Cortex of kidney (tissue), 1 donor: ENCODE measurements around the gene ELANE.
"Not testable (repeated sequence)": the region's sequence is repeated elsewhere in the genome, so short reads cannot be mapped to it uniquely, and the experiment has no call there.

ENCODE experiments used
- DNase-seq: peaks from one replicate; lab custom pipeline; 2025; lab: John Stamatoyannopoulos, UW

The ELANE gene

DNA sequence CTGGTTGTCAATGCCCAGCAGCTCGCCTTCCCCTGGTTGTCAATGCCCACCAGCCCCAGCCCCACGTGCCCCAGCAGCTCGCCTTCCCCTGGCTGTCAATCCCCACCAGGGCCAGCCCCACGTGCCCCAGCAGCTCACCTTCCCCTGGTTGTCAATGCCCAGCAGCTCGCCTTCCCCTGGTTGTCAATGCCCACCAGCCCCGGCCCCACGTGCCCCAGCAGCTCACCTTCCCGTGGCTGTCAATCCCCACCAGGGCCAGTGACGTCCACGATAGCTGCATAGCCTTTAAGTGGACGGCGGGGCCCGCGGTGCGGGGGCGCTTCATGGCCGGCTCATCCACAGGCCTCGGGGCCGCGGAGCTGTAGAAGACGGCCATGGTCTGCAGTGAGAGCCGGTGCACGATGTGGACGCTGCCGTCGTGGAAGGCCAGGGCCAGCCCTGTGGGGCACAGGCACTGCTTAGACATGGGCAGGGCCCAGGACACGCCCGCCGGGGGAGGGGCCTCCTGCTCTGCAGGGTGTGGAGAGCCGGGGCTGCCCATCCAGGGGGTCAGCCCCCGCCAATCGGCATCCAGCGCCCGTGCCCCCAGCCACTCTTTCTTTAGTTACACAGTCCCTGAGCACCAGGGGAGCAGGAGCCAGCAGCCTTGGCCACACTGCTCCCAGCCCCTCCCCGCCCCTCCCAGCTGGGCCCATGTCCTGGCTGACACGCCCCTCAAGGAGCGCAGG, 27.8 kb downstream of the ELANE start:
- DNase-seq: no peak

DNA sequence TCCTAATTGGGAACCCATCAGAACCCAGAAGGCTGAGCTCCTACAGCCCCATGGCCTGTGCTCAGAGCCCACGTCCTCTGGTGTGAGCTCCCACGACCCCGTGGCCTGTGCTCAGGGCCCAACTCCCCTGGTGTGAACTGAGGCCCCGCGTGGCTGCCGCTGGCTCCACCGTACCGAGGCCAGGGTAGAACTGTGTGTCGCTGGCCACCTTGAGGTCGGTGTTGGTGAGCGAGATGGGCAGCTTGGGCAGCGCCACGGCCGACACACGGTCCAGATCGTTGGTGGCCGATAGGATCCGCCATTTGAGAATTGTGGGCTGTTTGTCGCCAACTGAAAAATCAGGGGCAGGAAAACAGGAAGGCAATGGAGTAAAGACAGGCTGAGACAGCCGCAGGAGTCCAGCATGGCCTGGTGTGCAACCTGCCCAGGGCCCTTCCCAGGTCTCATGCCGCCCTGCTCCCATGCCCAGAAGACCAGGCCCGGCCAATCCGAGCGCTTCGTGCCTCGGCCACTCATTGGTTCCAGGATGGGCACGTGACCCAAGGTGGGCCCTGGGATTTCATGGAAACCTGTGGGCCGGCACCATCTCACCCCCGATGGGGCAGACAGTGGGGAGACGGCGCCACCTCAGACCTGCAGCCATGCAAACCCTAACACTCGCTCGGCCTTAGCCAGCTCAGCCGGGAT, 29.4 kb downstream of the ELANE start:
- DNase-seq: no peak

DNA sequence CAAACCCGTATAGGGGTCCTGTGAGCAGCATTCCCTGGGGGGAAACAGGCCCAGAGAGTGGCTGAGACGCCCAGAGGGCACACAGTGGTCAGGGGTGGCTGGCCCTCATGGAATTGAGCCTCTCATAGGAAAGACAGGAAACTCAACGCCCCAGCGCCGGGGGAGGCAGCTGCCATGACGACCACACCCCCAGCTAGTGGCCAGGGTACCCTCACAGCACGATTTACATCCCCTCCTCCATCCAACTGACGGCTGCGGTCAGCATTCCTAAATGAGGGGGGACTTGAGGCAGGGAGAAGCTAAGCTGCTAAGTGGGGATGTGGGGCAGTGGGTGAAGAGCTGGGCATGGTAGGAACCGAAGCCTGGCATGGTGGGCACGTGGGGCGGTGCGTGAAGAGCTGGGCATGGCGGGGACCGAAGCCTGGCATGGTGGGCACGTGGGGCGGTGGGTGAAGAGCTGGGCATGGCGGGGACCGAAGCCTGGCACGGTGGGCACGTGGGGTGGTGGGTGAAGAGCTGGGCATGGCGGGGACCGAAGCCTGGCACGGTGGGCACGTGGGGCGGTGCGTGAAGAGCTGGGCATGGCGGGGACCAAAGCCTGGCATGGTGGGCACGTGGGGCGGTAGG, 30.9 kb downstream of the ELANE start:
- DNase-seq: no peak

DNA sequence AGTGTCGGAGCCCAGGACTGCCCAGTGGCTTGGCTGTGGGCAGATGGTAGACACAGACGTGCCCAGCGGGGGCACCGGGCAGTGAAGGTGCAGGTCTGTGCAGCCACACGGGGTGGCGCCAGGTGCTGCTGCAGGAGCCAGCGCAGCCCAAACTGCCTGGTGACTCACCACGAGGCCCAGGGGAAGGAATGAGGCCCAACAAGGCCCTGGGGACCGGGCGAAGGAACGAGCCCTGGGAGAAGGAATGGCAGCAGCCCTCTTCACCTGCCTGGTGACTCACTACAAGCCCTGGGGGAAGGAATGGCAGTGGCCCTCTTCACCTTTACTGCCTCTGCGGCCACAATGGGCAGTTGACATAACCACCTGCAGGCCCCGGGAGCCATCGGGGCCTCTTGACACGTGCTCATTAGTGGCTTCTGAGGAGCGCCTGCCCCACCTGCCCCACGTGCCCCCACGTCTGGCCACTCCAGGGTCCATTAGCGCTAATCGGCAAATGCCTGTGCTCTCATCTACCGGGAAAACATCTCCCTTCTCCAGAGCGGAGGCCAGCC, 31.6 kb downstream of the ELANE start:
- DNase-seq: no peak

DNA sequence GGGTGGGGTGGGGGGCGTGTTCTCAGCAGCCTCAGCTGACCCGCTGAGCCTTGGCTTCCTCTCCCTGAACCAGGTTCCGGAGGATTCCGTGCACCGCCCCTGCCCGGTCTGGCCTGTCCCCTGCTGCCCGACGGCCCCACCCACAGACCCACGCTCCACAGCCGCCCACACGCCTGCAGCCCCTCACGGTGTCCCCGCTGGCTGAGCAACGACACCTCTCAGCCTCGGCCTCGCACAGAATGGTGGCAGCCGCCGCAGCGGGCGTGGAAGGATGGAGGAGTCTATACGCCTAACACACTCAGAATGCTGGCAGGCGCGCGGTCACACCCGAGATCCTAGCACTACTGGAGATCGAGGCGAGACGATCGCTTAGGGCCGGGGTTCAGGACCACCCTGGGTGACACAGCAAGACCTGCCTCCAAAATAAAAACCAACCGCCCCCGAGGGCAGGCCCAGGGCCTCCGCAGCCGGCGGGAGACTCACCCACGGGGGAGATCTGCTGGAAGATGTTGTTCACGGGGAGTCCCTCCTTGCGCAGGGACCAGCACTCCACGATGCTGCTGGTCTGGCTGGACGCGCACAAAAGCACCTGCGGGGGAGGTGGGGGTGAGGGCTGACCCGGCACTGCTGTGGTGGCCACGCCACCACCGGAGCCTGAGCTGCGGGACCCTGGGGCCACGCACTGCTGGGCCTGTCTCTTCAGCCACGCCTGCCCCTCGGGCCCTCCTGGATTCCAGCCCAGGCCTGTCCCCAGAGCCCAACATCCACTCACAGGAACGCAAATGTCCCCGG, 32.5 kb downstream of the ELANE start:
- no peak for DNase-seq

DNA sequence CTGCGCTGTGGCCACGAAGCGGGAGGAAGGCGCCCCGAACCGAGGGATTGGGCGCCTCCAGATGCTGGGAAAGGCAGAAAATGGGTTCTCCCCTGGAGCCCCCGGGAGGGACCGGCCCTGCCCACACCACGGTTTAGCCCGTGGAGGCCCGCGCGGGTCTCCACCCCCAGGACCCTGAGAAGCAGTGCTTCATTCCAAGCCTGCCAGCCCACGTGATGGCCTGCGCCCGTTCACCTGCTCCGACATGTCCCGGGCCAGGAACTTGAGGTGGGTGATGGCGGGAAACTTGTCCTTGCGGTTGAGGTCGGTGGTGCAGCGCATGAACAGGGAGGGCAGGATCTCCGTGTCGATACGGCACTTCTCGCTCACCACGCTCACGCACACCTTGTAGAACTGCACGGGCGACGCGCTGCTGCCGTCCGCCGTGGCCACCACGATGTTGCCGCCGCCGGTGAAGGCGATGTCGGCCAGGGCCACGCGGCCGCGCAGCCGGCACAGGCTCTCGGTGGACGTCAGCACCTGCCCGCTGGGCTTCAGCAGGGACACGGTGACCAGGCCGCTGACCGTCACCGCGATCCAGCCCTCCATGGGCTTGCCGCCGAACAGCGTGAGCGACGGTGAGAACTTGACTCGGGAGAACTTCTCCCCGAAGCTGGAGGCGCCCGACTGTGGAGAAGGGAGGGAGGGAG, 33.6 kb downstream of the ELANE start:
- no peak for DNase-seq

DNA sequence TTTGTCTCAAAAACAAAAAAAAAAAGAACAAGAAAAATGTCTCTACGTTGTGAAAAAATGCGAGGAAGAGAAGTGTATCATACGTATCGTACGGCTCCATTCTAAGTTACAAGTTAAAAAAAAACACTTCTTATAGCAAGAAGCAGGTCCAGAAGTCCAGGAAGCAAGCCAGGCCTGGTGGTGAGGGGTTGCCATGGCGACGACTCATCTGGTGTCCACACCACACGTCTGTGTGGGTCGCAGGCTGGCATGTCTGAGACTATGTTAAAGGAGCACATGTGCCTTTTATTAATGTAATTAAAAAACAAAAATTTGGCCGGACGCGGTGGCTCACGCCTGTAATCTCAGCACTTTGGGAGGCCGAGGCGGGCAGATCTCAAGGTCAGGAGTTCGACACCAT, 35.0 kb downstream of the ELANE start:
- DNase-seq: no peak

DNA sequence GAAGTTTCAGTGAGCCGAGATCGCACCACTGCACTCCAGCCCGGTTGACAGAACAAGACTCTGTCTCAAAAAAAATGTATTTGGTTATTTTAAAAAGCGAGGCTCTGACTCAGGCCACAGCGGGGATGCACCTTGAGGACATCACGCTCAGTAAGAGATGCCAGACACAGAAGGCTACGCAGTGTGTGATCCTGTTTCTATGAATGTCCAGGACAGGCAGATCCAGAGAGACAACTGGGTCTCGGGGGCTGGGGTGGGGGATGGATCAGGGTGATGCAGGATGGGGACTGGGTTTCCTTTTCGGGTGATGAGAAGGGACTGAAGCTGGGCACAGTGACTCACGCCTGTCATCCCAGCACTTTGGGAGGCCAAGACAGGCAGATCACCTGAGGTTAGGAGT, 35.5 kb downstream of the ELANE start:
- DNase-seq: no peak

DNA sequence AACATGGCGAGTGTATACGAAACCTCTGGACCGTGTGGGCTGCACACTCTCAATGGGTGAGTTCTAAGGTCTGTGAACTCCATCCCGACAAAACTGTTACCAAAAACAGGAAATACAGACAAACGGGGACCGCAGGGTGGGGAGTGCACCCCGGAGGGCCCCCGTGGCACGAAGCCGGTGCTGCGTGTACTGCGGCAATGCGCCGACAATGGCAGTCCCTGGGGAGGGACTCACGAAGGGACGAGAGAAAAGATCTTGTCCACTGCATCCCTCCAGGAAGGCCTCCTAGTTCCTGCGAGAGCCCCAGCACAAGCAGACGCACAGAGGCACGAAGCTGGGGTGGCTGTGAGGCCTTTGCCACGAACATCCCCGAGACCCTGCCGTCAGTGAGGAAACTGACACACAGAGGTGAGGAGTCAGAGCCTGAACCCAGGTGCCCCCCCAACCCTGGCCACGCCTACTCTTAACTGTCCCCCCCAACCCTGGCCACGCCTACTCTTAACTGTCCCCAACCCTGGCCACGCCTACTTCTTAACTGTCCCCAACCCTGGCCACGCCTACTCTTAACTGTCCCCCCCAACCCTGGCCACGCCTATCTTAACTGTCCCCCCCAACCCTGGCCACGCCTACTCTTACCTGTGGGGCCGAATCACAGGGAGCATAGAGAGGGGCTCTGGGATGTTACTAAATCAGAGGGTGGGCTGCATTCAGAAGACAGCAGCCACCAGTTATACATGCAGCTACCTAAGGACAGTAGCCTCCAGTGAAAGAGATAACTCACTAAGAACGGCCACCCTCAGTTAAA, 36.7 kb downstream of the ELANE start:
- no peak for DNase-seq

DNA sequence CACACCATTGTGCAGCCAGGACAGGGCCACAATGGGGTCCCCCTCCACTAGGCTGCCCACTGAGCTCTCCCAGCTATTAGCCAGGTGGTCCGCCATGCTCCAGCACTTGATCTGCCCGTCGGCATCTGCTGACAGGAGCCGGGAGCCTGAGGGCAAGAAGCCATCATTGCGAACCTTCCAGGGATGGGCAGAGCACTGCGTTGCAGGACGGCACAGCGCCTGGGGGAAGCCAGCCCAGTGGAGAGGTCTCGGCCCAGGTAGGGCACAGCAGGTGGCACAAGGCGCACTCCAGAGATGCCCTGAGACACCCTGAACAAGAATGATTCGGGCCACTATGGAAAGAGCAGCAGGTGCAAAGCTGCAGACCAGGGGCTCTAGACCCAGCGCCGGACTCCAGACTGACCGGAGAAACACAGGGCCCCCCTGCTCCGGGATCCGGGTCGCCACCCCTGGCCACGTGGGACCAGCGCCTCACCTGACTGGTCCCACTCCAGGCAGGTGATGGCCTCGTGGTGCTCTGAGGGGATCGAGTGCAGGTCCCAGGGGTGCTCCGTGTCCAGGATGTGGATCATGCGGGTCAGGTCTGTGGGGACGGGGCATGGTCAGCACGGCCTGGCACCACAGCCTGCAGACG, 37.7 kb downstream of the ELANE start:
- no peak for DNase-seq

DNA sequence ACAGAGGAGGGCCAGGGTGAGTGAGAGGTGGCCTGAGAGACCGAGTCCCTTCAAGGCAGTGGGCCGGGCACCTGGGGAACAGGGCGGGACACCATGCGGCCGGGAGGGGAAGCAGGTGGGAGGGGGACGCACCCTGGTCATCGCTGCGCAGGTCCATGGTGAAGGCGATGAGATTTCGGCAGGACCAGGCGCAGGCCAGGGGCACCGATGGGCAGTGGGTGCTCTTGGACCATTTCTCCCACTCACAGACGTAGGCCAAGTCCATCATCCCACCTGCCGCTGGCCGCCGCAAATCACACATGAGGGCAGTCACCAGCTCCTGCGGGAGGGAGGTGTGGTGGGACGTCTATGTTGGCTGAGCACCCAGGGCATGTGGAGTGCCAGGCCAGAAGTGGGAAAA, 38.7 kb downstream of the ELANE start:
- no peak for DNase-seq

DNA sequence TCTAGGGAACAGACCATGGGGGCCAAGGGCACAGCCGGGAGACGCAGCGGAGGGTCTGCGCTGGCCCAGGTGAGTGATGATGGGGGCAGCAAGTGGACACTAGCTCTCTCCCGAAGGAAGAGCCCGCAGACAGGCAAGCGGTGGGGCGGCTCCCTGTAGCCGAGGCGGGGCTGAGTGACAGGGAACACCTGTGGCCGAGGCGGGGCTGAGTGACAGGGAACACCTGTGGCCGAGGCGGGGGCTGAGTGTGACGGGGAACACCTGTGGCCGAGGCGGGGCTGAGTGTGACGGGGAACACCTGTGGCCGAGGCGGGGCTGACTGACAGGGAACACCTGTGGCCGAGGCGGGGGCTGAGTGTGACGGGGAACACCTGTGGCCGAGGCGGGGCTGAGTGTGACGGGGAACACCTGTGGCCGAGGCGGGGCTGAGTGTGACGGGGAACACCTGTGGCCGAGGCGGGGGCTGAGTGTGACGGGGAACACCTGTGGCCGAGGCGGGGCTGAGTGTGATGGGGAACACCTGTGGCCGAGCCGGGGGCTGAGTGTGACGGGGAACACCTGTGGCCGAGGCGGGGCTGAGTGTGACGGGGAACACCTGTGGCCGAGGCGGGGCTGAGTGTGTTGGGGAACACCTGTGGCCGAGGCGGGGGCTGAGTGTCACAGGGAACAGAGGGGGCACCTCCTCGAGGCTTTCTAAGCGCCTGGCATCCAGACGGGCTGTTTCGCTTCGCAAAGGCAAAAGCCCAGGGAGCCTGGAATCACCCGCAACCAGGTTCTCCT, 39.5 kb downstream of the ELANE start:
- not testable (repeated sequence) for DNase-seq

DNA sequence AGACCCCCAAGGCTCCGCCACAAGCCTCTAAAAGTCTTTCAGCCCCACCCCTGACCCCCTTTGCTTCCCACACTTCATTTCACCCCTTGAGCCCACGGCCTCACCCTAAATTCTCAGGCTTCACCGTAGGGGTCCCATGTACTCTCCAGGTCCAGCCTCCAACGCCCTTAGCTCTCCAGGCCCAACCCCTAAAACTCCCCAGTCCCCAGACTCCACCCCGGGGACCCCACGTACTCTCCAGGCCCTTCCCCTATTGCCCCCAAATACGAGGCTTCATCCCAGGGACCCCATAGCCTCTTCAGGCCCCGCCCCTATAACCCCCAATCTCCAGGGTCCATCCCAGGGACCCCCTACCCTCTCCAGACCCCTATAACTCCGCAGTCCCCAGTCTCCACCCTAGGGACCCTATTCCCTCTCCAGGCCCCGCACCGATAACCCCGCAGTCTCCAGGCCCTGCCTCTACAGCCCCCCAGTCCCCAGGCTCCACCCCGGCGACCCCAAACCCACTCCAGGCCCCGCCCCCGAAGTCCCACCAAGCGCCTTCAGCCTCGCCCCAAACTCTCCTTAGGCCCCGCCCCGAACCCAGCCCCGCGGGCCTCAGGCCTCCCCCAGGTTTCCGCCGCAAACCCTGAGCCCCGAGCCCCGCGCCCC, 40.3 kb downstream of the ELANE start:
- no peak for DNase-seq

DNA sequence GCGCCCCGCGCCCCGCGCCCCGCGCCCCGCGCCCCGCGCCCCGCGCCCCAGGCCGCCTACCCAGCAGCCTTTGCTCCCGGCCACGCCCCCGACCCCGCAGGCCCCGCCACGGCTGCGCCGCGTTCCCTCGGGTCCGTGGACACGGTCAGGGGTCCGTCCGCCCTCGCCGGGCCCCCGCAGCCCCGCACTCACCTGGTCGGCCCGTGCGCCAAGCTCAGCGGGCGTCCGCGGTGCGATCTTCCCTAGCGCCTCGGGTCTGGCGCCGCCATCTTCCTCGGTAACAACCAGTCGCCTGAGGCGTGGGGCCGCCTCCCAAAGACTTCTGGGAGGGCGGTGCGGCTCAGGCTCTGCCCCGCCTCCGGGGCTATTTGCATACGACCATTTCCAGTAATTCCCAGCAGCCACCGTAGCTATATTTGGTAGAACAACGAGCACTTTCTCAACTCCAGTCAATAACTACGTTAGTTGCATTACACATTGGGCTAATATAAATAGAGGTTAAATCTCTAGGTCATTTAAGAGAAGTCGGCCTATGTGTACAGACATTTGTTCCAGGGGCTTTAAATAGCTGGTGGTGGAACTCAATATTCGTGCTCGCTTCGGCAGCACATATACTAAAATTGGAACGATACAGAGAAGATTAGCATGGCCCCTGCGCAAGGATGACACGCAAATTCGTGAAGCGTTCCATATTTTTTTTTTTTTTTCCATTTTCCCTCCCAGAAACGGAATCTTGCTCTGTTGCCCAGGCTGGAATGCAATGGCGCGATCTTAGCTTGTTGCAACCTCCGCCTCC, 41.0 kb downstream of the ELANE start, which contains the start of the genes MED16 and RNU6-9:
MED16 (minus strand) TSS at position 294 of the 796 bp plus-strand sequence. CDS start 2,056 bp downstream, outside the sequence.
RNU6-9 (plus strand) TSS at position 591 of the 796 bp plus-strand sequence.
- DNase-seq: no peak

DNA sequence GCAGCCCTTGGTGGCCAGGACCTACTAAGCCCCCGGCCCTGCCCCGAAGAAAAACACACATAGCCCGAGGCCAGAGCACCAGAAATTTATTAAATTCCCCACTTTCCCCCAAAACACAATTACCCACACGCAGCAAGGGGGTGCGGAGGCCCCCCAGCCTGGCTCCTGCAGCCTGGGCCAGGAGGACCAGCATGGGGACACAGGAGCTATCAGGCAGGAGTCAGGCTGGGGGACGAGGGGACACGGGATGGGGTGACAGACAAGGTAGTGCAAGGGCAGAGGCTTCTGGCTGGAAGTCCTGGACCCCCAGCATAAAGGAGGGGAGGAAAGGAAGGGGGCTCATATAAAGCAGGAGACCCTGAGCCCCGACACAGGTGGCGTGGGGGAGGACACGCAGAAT, 44.3 kb downstream of the ELANE start:
- DNase-seq: no peak

DNA sequence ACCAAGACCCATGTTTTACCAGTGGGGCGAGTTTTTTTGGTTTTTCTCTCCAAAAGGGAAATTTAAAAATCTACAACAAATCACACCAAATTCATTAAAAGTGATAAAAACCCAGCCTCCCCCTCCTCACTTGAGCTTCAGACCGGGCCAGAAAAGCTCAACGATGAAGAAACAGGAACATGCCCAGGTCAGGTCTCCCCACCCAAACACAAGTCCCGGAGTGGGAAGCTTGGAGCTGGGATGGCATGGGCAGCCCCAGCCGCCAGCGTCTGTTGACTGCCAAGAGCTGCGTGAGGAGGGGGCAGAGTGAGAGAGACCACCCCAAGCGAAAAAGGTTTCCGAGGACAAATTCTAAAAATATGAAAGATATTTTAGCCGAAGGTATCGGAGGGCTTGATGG, 44.9 kb downstream of the ELANE start:
- DNase-seq: no peak

DNA sequence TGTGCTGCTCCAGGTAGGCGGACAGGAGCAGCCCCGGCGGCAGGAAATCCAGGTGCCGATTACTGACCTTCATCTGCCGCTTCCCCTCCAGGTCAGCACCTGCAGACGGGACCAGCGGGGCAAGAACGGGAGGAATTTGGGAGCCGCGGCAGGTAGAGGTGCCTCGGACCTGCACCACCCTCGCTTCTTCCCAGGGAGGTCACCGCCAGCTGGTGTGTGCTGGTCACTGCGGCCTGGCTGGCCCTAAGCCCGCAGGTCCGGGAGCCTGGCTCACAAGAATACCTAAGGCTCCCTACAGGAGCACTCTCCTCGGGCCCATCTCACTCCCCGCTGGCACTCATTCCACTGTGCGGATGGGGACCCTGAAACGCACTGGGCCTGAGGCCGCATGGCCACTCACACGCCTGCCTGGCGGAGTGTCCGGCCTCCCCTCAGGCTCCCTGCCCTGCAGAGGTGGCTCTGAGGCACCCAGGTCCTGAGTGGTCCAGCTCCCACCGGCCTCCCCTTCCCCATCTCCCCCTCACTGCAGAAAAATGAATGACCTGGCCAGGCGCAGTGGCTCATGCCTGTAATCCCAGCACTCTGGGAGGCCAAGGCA, 45.4 kb downstream of the ELANE start:
- DNase-seq: no peak
